Gastroesophageal sphincter (tissue), 3 donors: ENCODE measurements around the gene IDUA.

Source experiments
- EP300 ChIP-seq: sonication (generic); formaldehyde crosslinking; IDR thresholded peaks from one replicate; pipeline ENCODE4 v1.6.1; 2017; ENCODE audit warnings: antibody characterized with exemption, mild to moderate bottlenecking
- POLR2A ChIP-seq, 2 donors: fragments of 450-650 bp; IDR thresholded peaks; one replicate each; pipeline ENCODE4 v1.6.1; 2017; ENCODE audit warnings: antibody characterized with exemption in 2 of 2, mild to moderate bottlenecking in 2 of 2, moderate library complexity in 1 of 2
- POLR2AphosphoS5 ChIP-seq: sonication (generic); formaldehyde crosslinking; IDR thresholded peaks from one replicate; pipeline ENCODE4 v1.6.1; 2017; ENCODE audit warnings: antibody characterized with exemption
- TF ChIP-seq, protein P1 (sequence below), 4 experiments: fragments of 200-600 bp in 2 of 4; fragments of 450-650 bp in 2 of 4; sonication (generic) in 1 of 4; IDR thresholded peaks; one replicate each; pipeline ENCODE4 v1.5.1; 2017 to 2019; ENCODE audit warnings: antibody characterized with exemption in 4 of 4, mild to moderate bottlenecking in 2 of 4, moderate library complexity in 2 of 4

DNA sequence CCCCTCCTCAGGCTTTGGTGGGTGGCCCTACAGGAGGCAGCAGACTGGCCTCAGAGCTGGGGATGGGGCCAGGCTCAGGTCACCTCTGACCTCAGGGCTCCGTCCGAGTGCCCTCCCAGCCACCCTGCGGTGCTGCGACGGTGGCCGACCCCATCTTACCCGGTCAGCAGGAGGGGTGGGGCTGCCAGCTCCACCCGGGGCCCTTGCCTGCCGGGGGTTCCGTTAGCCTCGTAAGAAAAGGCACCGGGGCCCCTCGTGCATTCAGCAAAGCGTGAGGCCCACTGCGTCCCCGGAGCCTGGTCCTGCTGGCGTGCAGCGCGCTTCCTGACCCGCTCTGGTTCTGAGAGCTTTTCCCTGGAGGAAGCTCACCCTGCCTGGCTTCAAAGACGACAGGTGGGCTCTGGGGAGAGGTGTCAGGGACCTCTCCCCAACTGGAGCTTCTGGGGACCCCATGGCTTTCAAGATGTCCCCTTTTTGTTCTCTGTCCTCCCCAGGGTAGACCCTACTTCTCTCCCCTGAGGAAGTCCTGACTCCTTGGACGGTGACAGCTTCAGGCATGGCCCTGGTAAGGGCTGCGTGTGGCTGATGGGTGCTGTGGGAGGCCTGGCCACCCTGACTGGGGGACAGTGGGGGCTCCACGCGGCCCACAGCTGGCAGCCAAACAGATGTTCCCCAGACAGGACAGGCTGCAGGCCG is 40.5 kb downstream of the IDUA start:
- no peak for TF ChIP-seq POLR2A (IDR thresholded peaks at IDR 0.05)
- TF ChIP-seq, protein P1, sequence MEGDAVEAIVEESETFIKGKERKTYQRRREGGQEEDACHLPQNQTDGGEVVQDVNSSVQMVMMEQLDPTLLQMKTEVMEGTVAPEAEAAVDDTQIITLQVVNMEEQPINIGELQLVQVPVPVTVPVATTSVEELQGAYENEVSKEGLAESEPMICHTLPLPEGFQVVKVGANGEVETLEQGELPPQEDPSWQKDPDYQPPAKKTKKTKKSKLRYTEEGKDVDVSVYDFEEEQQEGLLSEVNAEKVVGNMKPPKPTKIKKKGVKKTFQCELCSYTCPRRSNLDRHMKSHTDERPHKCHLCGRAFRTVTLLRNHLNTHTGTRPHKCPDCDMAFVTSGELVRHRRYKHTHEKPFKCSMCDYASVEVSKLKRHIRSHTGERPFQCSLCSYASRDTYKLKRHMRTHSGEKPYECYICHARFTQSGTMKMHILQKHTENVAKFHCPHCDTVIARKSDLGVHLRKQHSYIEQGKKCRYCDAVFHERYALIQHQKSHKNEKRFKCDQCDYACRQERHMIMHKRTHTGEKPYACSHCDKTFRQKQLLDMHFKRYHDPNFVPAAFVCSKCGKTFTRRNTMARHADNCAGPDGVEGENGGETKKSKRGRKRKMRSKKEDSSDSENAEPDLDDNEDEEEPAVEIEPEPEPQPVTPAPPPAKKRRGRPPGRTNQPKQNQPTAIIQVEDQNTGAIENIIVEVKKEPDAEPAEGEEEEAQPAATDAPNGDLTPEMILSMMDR (IDR thresholded peaks at IDR 0.05) = no peak
- TF ChIP-seq POLR2AphosphoS5 = no peak
- no peak for TF ChIP-seq EP300
